ENCODE data around the gene DRC1.

DNA sequence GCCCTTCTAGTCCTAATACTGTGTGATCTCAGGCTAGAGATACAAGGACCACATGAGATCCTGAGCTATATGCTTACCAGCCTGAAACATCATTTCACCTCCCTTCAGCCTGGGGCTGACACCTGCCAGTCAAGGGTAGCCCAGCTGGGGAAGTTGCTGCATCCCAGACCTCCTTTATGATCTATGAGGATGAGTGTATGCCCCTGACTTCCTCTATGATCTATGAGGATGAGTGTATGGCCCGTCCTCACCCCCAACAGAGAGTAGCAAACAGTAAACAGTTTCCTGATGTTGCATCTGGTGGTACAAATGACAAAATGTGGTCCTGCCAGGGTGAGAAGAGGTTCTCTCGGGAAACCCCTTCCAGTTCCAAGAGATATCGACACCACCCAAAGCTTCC, 85.1 kb downstream of the DRC1 start:
- TF ChIP-seq CTCF (IDR thresholded peaks at IDR 0.05) (no peak), POLR2A (IDR thresholded peaks at IDR 0.05) (no peak)

Data from vagina (tissue), 2 donors.